CD4-positive, alpha-beta T cell (primary cell): Measurements from ENCODE around the gene SCYGR4. TPM values are rescaled to one million over a fixed set of nuclear protein-coding genes. Genes with fewer than 3 reads are reported as not detected.
"Not testable (repeated sequence)": the region's sequence is repeated elsewhere in the genome, so short reads cannot be mapped to it uniquely, and the experiment has no call there.

ENCODE experiments used
- ATAC-seq: fragments of 200-7000 bp; cut with Tn5 transposase; one replicate; pipeline ENCODE4 v1.10.0; 2022; ENCODE audit warnings: mild to moderate bottlenecking; ENCODE audit not compliant: poor library complexity
- CTCF ChIA-PET: fragments of 350-600 bp; sonication (Branson Sonifier 250); formaldehyde crosslinking; loops from one replicate; lab custom pipeline; 2021; ENCODE audit warnings: antibody characterized with exemption, inconsistent platforms; lab: Charles Lee
- POLR2A ChIA-PET: fragments of 350-600 bp; sonication (Branson Sonifier 250); formaldehyde crosslinking; loops from one replicate; lab custom pipeline; 2021; ENCODE audit warnings: antibody characterized with exemption, inconsistent platforms; lab: Charles Lee
- DNase-seq, 14 experiments: peaks; one replicate each; pipeline ENCODE4 v3.0.0-alpha.2; 2013 to 2020; ENCODE audit warnings: mixed read lengths in 2 of 14
- H3K27ac ChIP-seq, 2 donors: one replicate each; pipeline versions ENCODE4 v1.5.1 to v1.7.0; 2013; ENCODE audit warnings: low read length in 2 of 2, low read depth in 1 of 2, mild to moderate bottlenecking in 1 of 2
- H3K27me3 ChIP-seq, 2 experiments: 1 replicate in 1 of 2; 2 replicates in 1 of 2; pipeline versions ENCODE4 v1.6.1 to v1.7.0; 2013; ENCODE audit warnings: low read length in 2 of 2, control low read depth in 1 of 2, mild to moderate bottlenecking in 1 of 2, moderate library complexity in 1 of 2; ENCODE audit not compliant: insufficient read depth in 2 of 2, control insufficient read depth in 1 of 2
- H3K36me3 ChIP-seq: one replicate; pipeline ENCODE4 v1.6.1; 2013; ENCODE audit warnings: low read length, control low read depth; ENCODE audit not compliant: insufficient read depth
- H3K4me1 ChIP-seq: one replicate; pipeline ENCODE4 v1.6.1; 2013; ENCODE audit warnings: low read length, control low read depth; ENCODE audit not compliant: insufficient read depth
- H3K4me3 ChIP-seq: one replicate; pipeline ENCODE4 v1.5.1; 2013; ENCODE audit warnings: mild to moderate bottlenecking, low read length, moderate library complexity
- H3K9me3 ChIP-seq, 2 experiments: 1 replicate in 1 of 2; 2 replicates in 1 of 2; pipeline versions ENCODE4 v1.6.1 to v1.7.0; 2013; ENCODE audit warnings: low read length in 2 of 2, mild to moderate bottlenecking in 2 of 2, control low read depth in 1 of 2, moderate library complexity in 1 of 2; ENCODE audit not compliant: control insufficient read depth in 1 of 2, insufficient read depth in 1 of 2
- H3K27ac Mint-ChIP-seq: one replicate; pipeline ENCODE4 v1.8.0; 2020; ENCODE audit warnings: mixed read lengths
- H3K27me3 Mint-ChIP-seq: one replicate; pipeline ENCODE4 v1.8.0; 2021; ENCODE audit warnings: mixed read lengths
- H3K36me3 Mint-ChIP-seq: one replicate; pipeline ENCODE4 v1.8.0; 2021; ENCODE audit warnings: low read depth, mixed read lengths
- H3K4me1 Mint-ChIP-seq: one replicate; pipeline ENCODE4 v1.8.0; 2021; ENCODE audit warnings: low read depth, mixed read lengths
- H3K4me3 Mint-ChIP-seq: one replicate; pipeline ENCODE4 v1.8.0; 2020; ENCODE audit warnings: mild to moderate bottlenecking, mixed read lengths
- H3K9me3 Mint-ChIP-seq: one replicate; pipeline ENCODE4 v1.8.0; 2020; ENCODE audit warnings: mixed read lengths
- intact Hi-C, 2 experiments: fragments of 100-400 bp; cut with DNase I in 1 of 2; cut with micrococcal nuclease in 1 of 2; formaldehyde crosslinking; loops; one replicate each; pipeline versions ENCODE4 v1.15.1 to v1.9.0; 2023 to 2025; cut with DNase I, micrococcal nuclease
- total RNA-seq, 174 experiments: library from RNA in 2 of 174; stranded (reverse) in 2 of 174; gene quantifications; one replicate each; pipeline ENCODE4 v1.2.3 and lab custom pipeline; 2021 to 2026
- TF ChIP-seq, protein P1 (sequence below): fragments of 200-600 bp; IDR thresholded peaks from one replicate; pipeline ENCODE4 v1.8.0; 2022; ENCODE audit warnings: antibody characterized with exemption, mild to moderate bottlenecking

The SCYGR4 gene
- total RNA-seq, 2 experiments from 2014 or later = not detected

DNA sequence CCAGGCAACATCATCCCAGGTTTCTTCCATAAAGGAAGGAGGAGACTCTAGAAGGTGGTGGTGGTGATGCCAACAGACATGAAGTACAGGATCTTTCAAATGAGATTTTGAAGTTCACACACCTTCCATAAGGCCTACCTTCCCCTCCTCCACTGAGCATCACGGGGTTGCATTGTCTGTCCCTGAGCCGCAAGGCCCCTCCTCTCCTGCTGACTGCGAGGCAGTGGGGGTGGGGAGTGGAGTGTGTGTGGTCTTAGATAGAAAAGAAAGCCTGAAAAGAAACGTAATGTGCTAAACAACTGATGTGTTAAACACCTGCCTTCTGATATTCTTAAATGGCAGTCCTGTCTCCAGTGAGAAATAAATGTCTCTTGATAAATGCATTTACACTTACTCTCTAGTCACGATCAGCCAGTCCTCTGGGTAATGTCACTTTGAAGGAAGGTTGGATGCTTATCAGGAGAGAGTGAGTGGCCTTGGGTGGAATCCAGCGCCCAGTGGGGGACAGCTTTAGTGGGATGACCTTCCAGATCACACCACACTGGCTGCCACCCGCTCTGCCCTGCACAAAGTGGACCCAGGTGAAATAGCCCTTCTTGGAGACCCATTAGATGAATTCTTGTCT is 43.8 kb downstream of the SCYGR4 start:
- Histone ChIP-seq H3K36me3 (no peaks in the 10 kb centered on the region), H3K9me3 (no peaks in the 10 kb centered on the region), H3K4me3 (no peak overlapping the region), H3K27ac (no peak overlapping the region), H3K4me1 (peaks cover 2% of the 10 kb centered on the region), H3K27me3 (no peaks in the 10 kb centered on the region)
- H3K27ac Mint-ChIP-seq = no peak overlapping the region
- DNase-seq (no peak), ATAC-seq (no peak)
- intact Hi-C loops = no loop called here
- TF ChIP-seq, protein P1, sequence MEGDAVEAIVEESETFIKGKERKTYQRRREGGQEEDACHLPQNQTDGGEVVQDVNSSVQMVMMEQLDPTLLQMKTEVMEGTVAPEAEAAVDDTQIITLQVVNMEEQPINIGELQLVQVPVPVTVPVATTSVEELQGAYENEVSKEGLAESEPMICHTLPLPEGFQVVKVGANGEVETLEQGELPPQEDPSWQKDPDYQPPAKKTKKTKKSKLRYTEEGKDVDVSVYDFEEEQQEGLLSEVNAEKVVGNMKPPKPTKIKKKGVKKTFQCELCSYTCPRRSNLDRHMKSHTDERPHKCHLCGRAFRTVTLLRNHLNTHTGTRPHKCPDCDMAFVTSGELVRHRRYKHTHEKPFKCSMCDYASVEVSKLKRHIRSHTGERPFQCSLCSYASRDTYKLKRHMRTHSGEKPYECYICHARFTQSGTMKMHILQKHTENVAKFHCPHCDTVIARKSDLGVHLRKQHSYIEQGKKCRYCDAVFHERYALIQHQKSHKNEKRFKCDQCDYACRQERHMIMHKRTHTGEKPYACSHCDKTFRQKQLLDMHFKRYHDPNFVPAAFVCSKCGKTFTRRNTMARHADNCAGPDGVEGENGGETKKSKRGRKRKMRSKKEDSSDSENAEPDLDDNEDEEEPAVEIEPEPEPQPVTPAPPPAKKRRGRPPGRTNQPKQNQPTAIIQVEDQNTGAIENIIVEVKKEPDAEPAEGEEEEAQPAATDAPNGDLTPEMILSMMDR = no peak
- H3K27me3 Mint-ChIP-seq = peaks cover 13% of the 10 kb centered on the region
- H3K4me3 Mint-ChIP-seq = no peak overlapping the region
- no peaks in the 10 kb centered on the region for H3K4me1 Mint-ChIP-seq
- ChIA-PET POLR2A (no interaction called here), CTCF (no interaction called here)
- no peaks in the 10 kb centered on the region for H3K36me3 Mint-ChIP-seq
- no peaks in the 10 kb centered on the region for H3K9me3 Mint-ChIP-seq

DNA sequence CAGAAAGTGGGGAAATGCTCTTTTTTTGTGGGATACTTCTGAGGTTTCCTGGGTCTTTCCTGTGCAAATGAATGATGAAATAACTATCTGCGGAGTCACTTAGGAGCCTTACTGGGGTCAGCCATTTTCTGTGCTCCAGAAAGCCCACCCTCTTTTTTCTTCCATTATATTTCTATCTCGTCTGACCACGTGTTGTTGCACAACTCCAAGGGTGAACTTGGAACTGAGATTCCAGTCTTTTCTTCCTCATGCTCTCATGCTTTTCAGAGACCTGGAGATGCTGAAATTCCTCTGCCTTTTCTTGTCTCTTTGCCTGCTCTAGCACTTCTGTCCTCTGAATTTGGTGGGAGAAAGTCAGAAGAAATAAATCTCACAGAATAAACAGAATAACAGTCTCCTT is 44.5 kb downstream of the SCYGR4 start:
- no peaks in the 10 kb centered on the region for H3K27me3 ChIP-seq
- H3K4me3 Mint-ChIP-seq = no peak overlapping the region
- CTCF ChIA-PET = no interaction called here
- intact Hi-C loops = no loop called here
- no peaks in the 10 kb centered on the region for H3K9me3 ChIP-seq
- no peaks in the 10 kb centered on the region for H3K36me3 ChIP-seq
- no peak overlapping the region for H3K27ac Mint-ChIP-seq
- peaks cover 13% of the 10 kb centered on the region for H3K27me3 Mint-ChIP-seq
- peaks cover 2% of the 10 kb centered on the region for H3K4me1 ChIP-seq
- H3K9me3 Mint-ChIP-seq = no peaks in the 10 kb centered on the region
- no peaks in the 10 kb centered on the region for H3K36me3 Mint-ChIP-seq
- ATAC-seq (no peak), DNase-seq (no peak)
- TF ChIP-seq, protein P1 = no peak
- H3K4me1 Mint-ChIP-seq = no peaks in the 10 kb centered on the region
- POLR2A ChIA-PET = no interaction called here
- no peak overlapping the region for H3K27ac ChIP-seq
- no peak overlapping the region for H3K4me3 ChIP-seq

DNA sequence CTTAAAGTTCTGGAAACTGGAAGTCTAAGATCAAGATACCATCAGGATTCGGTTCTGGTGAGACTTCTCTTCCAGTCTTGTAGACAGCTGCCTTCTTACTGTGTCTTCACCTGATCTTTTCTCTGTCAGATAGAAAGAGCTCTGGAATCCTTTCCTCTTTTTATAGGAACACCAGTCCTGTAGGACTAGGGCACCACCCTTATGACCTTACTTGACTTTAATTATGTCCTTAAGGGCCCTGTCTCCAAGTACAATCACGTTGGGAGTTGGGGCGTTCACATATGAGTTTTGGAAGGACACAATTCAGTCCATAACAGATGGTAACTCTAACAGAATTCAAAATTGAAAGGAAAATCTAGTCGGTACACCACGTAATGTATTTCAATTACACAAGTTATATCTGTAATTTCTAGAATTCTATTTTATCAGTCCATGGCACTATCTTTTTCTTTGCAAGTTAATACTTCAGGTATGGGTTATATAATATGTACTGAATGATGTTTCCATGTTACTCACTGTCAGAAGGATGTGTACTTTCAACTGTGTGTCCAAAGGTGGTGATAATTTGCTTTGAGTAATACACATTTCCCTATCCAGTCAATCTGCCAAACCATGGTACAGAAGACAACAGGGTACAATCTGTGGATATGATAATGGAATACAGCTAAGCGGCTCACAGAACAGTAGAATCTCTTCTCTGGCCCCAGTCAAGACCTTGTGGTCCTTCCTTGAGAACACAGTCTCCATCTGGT is 48.1 kb downstream of the SCYGR4 start:
- Histone ChIP-seq H3K36me3 (no peaks in the 10 kb centered on the region), H3K4me1 (no peaks in the 10 kb centered on the region), H3K27ac (no peak overlapping the region), H3K4me3 (no peak overlapping the region), H3K27me3 (no peaks in the 10 kb centered on the region), H3K9me3 (no peaks in the 10 kb centered on the region)
- H3K4me1 Mint-ChIP-seq = no peaks in the 10 kb centered on the region
- no peak overlapping the region for H3K4me3 Mint-ChIP-seq
- H3K36me3 Mint-ChIP-seq = no peaks in the 10 kb centered on the region
- intact Hi-C loops = no loop called here
- ChIA-PET POLR2A (no interaction called here), CTCF (no interaction called here)
- DNase-seq (no peak), ATAC-seq (no peak)
- H3K9me3 Mint-ChIP-seq = no peaks in the 10 kb centered on the region
- no peak overlapping the region for H3K27ac Mint-ChIP-seq
- peaks cover 9% of the 10 kb centered on the region for H3K27me3 Mint-ChIP-seq
- TF ChIP-seq, protein P1 = no peak

DNA sequence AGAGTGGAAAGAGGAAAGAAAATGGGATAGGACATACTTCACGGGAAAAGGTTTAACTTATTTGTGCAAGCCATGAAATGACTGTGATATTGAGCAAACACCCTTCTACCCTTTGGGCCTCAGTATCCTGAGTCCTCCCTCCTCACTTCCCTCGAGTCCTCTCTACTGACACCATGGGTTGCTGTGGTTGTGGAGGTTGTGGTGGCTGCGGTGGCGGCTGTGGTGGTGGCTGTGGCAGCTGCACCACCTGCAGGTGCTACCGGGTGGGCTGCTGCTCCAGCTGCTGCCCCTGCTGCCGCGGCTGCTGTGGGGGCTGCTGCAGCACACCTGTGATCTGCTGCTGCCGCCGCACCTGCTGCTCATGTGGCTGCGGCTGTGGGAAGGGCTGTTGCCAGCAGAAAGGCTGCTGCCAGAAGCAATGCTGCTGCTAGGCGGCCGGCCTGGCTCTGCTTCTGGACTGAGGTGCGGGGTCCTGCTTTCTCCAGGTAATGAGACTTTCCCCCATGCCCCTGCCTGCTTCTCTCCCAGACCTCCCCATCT is 49.4 kb downstream of the SCYGR4 start, which contains the start of gene SCYGR5:
Gene SCYGR5 (plus strand): TSS at position 174 of the 540 bp plus-strand sequence. CDS start 0 bp downstream, at position 174.
- H3K36me3 Mint-ChIP-seq, H3K4me3 ChIP-seq, H3K4me3 Mint-ChIP-seq, CTCF ChIA-PET, intact Hi-C loops, H3K4me1 Mint-ChIP-seq, H3K27ac ChIP-seq, H3K27me3 ChIP-seq, H3K27ac Mint-ChIP-seq, H3K27me3 Mint-ChIP-seq, POLR2A ChIA-PET, H3K9me3 ChIP-seq, DNase-seq, H3K4me1 ChIP-seq, H3K36me3 ChIP-seq, ATAC-seq, H3K9me3 Mint-ChIP-seq: not testable (repeated sequence)
